ENCODE data around the gene SRGAP1. TPM values are rescaled to one million over a fixed set of nuclear protein-coding genes. Genes with fewer than 3 reads are reported as not detected.

The SRGAP1 gene
- total and polyA plus RNA-seq, 7 donors: 0.23 to 5.1 (median 1.5) TPM

GRCh38 chr12:64087761-64088160 lies 243.3 kb downstream of the SRGAP1 start:
- no peaks in the 10 kb centered on the region for H3K36me3 ChIP-seq (ENCODE audit: insufficient read depth in 1 of 2, low read depth in 1 of 2)
- H3K9me3 ChIP-seq: no peaks in the 10 kb centered on the region
- ATAC-seq (no peak), DNase-seq (no peak)
- no peaks in the 10 kb centered on the region for H3K27me3 ChIP-seq (ENCODE audit: insufficient read depth in 3 of 3, low read length in 2 of 3)
- H3K4me1 ChIP-seq: peaks cover 37% of the 10 kb centered on the region
- peak overlapping the region; percentile 68 for H3K27ac ChIP-seq
- TF ChIP-seq CTCF (IDR thresholded peaks at IDR 0.05): no peak
- H3K4me3 ChIP-seq: no peak overlapping the region
- intact Hi-C loops (cut with DNase I): loop anchor here in 1 of 2 donors (5.0 kb wide), 1 partner anchor 245 kb away; the partner anchor contains the start of gene SRGAP1
- WGBS, 3 donors: 24 to 54% (median 44%) methylated on average over 2 of the region's 2 CpGs

GRCh38 chr12:64088431-64089349 lies 244.2 kb downstream of the SRGAP1 start:
- Histone ChIP-seq H3K4me3 (no peak overlapping the region), H3K9me3 (no peaks in the 10 kb centered on the region), H3K4me1 (peaks cover 27% of the 10 kb centered on the region), H3K27me3 (ENCODE audit: insufficient read depth in 3 of 3, low read length in 2 of 3) (no peaks in the 10 kb centered on the region), H3K36me3 (ENCODE audit: insufficient read depth in 1 of 2, low read depth in 1 of 2) (no peaks in the 10 kb centered on the region), H3K27ac (peak overlapping the region; percentile 68)
- ATAC-seq (peak; percentile 77 to 92 (median 88)), DNase-seq (peak in 1 of 2 donors; percentile 25)
- no peak for TF ChIP-seq CTCF (IDR thresholded peaks at IDR 0.05)
- intact Hi-C loops (cut with DNase I): loop anchor here in 1 of 2 donors (5.0 kb wide), 1 partner anchor 246 kb away; the partner anchor contains the start of gene SRGAP1
- 16 to 29% (median 19%) methylated on average over 12 of the region's 12 CpGs for WGBS, 3 donors

GRCh38 chr12:64090047-64090446 lies 245.5 kb downstream of the SRGAP1 start:
- 79 to 93% (median 93%) methylated on average over 1 of the region's 1 CpG for WGBS, 3 donors
- intact Hi-C loops (cut with DNase I): no loop called here
- Histone ChIP-seq H3K36me3 (ENCODE audit: insufficient read depth in 1 of 2, low read depth in 1 of 2) (no peaks in the 10 kb centered on the region), H3K4me1 (peaks cover 22% of the 10 kb centered on the region), H3K9me3 (no peaks in the 10 kb centered on the region), H3K27me3 (ENCODE audit: insufficient read depth in 3 of 3, low read length in 2 of 3) (no peaks in the 10 kb centered on the region), H3K4me3 (no peak overlapping the region), H3K27ac (peak overlapping the region; percentile 68)
- peak; percentile 54 to 86 (median 82) for ATAC-seq
- DNase-seq: no peak
- no peak for TF ChIP-seq CTCF (IDR thresholded peaks at IDR 0.05)

- Histone ChIP-seq H3K9me3 (no peaks in the 10 kb centered on the region), H3K4me1 (peaks cover 22% of the 10 kb centered on the region), H3K27ac (no peak overlapping the region), H3K4me3 (no peak overlapping the region), H3K27me3 (ENCODE audit: insufficient read depth in 3 of 3, low read length in 2 of 3) (no peaks in the 10 kb centered on the region), H3K36me3 (ENCODE audit: insufficient read depth in 1 of 2, low read depth in 1 of 2) (no peaks in the 10 kb centered on the region)
- intact Hi-C loops (cut with DNase I): no loop called here
- TF ChIP-seq CTCF (IDR thresholded peaks at IDR 0.05): no peak
- 41 to 66% (median 55%) methylated on average over 4 of the region's 4 CpGs for WGBS, 3 donors
- DNase-seq (no peak), ATAC-seq (no peak)
Measured at GRCh38 chr12:64091186-64091585, 246.7 kb downstream of the SRGAP1 start.
